HG02970 (cell line): Measurements from ENCODE around the gene COL4A2.

ENCODE experiments used
- ATAC-seq: cut with Tn5 transposase; IDR thresholded peaks from one replicate; pipeline ENCODE4 v1.9.1; 2021; ENCODE audit warnings: mild to moderate bottlenecking, moderate library complexity, moderate number of reproducible peaks; ENCODE audit not compliant: unreplicated experiment, low FRiP score

The COL4A2 gene

GRCh38 chr13:110560601-110561343, 253.7 kb downstream of the COL4A2 start:
- ATAC-seq: no peak

- peak; percentile 69 for ATAC-seq
Observed at GRCh38 chr13:110561344-110562035, 254.4 kb downstream of the COL4A2 start, which contains the start of gene RAB20. Gene RAB20 (minus strand): TSS chr13:110561722. CDS start chr13:110561519, 203 bp downstream.

- no peak for ATAC-seq
Observed at GRCh38 chr13:110562036-110562597, 255.0 kb downstream of the COL4A2 start.
